H1 (cell line): ENCODE results near the gene RHOU. TPM values are rescaled to one million over a fixed set of nuclear protein-coding genes. Genes with fewer than 3 reads are reported as not detected.

ENCODE experiments used
- CTCF ChIA-PET: fragments of 300-600 bp; sonication (Branson Sonifier 250); formaldehyde crosslinking; loops from one replicate; lab custom pipeline; 2021; ENCODE audit not compliant: partially characterized antibody; lab: Charles Lee
- POLR2A ChIA-PET: fragments of 300-600 bp; sonication (Branson Sonifier 250); formaldehyde crosslinking; loops from one replicate; lab custom pipeline; 2021; ENCODE audit warnings: inconsistent platforms; ENCODE audit not compliant: partially characterized antibody; lab: Charles Lee
- DNase-seq, 2 experiments: peaks; one replicate each; pipeline versions ENCODE4 v3.0.0 to v3.0.0-alpha.2; 2010 to 2022; ENCODE audit warnings: low spot score in 2 of 2, low read depth in 1 of 2, mixed read lengths in 1 of 2
- FAIRE-seq: peaks from 2 replicates; lab custom pipeline; 2011; peaks lifted over from hg19 to GRCh38; lab: Jason Lieb, UNC
- H2AFZ ChIP-seq: 2 replicates; pipeline ENCODE4 v1.8.1; 2012; ENCODE audit warnings: low read length, inconsistent platforms
- H2AK5ac ChIP-seq: 2 replicates; pipeline ENCODE4 v1.6.1; 2013; ENCODE audit warnings: low read depth, low read length
- H2BK120ac ChIP-seq: replicated peaks from 2 replicates; pipeline ENCODE3; 2013; ENCODE audit warnings: low read depth, low read length, inconsistent platforms
- H2BK12ac ChIP-seq: 2 replicates; pipeline ENCODE4 v1.6.1; 2013; ENCODE audit warnings: low read depth, low read length
- H2BK15ac ChIP-seq: 2 replicates; pipeline ENCODE4 v1.6.1; 2013; ENCODE audit warnings: low read length
- H2BK20ac ChIP-seq: 2 replicates; pipeline ENCODE4 v1.6.1; 2013; ENCODE audit warnings: low read length
- H2BK5ac ChIP-seq: 2 replicates; pipeline ENCODE4 v1.6.1; 2013; ENCODE audit warnings: low read depth, low read length
- H3K14ac ChIP-seq: 2 replicates; pipeline ENCODE4 v1.6.1; 2013; ENCODE audit warnings: inconsistent platforms; ENCODE audit not compliant: insufficient read length
- H3K18ac ChIP-seq: 2 replicates; pipeline ENCODE4 v1.6.1; 2013; ENCODE audit warnings: low read length; ENCODE audit errors: extremely low read depth
- H3K23ac ChIP-seq: 2 replicates; pipeline ENCODE4 v1.6.1; 2013; ENCODE audit warnings: inconsistent platforms; ENCODE audit not compliant: insufficient read length
- H3K23me2 ChIP-seq: 2 replicates; pipeline ENCODE4 v1.6.1; 2013; ENCODE audit warnings: low read depth, low read length
- H3K27ac ChIP-seq: 2 replicates; pipeline ENCODE4 v1.6.1; 2011; ENCODE audit warnings: low read depth, low read length, inconsistent platforms
- H3K27me3 ChIP-seq, 4 experiments: replicated peaks in 1 of 4; 1 replicate in 1 of 4; 2 replicates in 3 of 4; pipeline versions ENCODE4 v1.6.1 to v1.8.1; 2011 to 2013; ENCODE audit warnings: low read length in 3 of 4, mild to moderate bottlenecking in 3 of 4, inconsistent platforms in 2 of 4, mixed read lengths in 2 of 4, moderate library complexity in 1 of 4; ENCODE audit not compliant: control insufficient read depth in 3 of 4, insufficient read depth in 3 of 4; ENCODE audit errors: extremely low read depth in 1 of 4
- H3K36me3 ChIP-seq, 4 experiments: 2 replicates each; pipeline versions ENCODE4 v1.6.1 to v1.8.1; 2011 to 2013; ENCODE audit warnings: mild to moderate bottlenecking in 4 of 4, low read length in 3 of 4, moderate library complexity in 2 of 4, control low read depth in 1 of 4, inconsistent platforms in 1 of 4; ENCODE audit not compliant: insufficient read depth in 4 of 4, control insufficient read depth in 2 of 4
- H3K4ac ChIP-seq: replicated peaks from 2 replicates; pipeline ENCODE3; 2013; ENCODE audit warnings: low read length, low read depth, mixed read lengths, inconsistent platforms; ENCODE audit not compliant: insufficient read length
- H3K4me1 ChIP-seq, 4 experiments: replicated peaks in 1 of 4; 1 replicate in 1 of 4; 2 replicates in 3 of 4; pipeline versions ENCODE4 v1.6.1 to v1.8.1; 2011 to 2013; ENCODE audit warnings: low read length in 3 of 4, inconsistent platforms in 2 of 4, mixed read lengths in 1 of 4; ENCODE audit not compliant: insufficient read depth in 4 of 4, control insufficient read depth in 3 of 4
- H3K4me2 ChIP-seq, 2 experiments: 2 replicates each; pipeline versions ENCODE4 v1.6.1 to v1.8.1; 2011 to 2013; ENCODE audit warnings: low read depth in 2 of 2, low read length in 2 of 2, control low read depth in 1 of 2, inconsistent platforms in 1 of 2, mild to moderate bottlenecking in 1 of 2; ENCODE audit not compliant: insufficient read depth in 1 of 2
- H3K4me3 ChIP-seq, 4 experiments: fragments of 200-600, 300-600 bp in 1 of 4; sonication (generic), shearing (Covaris generic), sonication (Bioruptor Twin) in 1 of 4; 2 replicates each; pipeline versions ENCODE4 v1.5.1 to v1.8.1; 2011 to 2016; ENCODE audit warnings: low read length in 4 of 4, low read depth in 3 of 4, control low read depth in 2 of 4, inconsistent platforms in 2 of 4, mild to moderate bottlenecking in 2 of 4, mixed read lengths in 1 of 4, moderate library complexity in 1 of 4; ENCODE audit not compliant: insufficient read depth in 2 of 4; ENCODE audit errors: extremely low read depth in 1 of 4
- H3K56ac ChIP-seq: replicated peaks from 2 replicates; pipeline ENCODE3; 2013; ENCODE audit warnings: low read depth, mild to moderate bottlenecking, mixed read lengths, low read length, inconsistent platforms; ENCODE audit not compliant: insufficient read length
- H3K79me1 ChIP-seq: 2 replicates; pipeline ENCODE4 v1.6.1; 2013; ENCODE audit warnings: low read depth, low read length, control low read depth
- H3K79me2 ChIP-seq, 2 experiments: 2 replicates each; pipeline versions ENCODE4 v1.6.1 to v1.8.1; 2012 to 2013; ENCODE audit warnings: low read length in 2 of 2, mild to moderate bottlenecking in 2 of 2, inconsistent platforms in 1 of 2; ENCODE audit not compliant: insufficient read depth in 2 of 2, control insufficient read depth in 1 of 2
- H3K9ac ChIP-seq, 4 experiments: replicated peaks in 1 of 4; 1 replicate in 1 of 4; 2 replicates in 3 of 4; pipeline versions ENCODE4 v1.6.1 to v1.8.1; 2011 to 2013; ENCODE audit warnings: low read depth in 3 of 4, low read length in 3 of 4, control low read depth in 2 of 4, mild to moderate bottlenecking in 2 of 4, moderate library complexity in 2 of 4, inconsistent platforms in 1 of 4; ENCODE audit errors: extremely low read depth in 1 of 4
- H3K9me3 ChIP-seq, 2 experiments: 2 replicates each; pipeline versions ENCODE4 v1.6.1 to v1.8.1; 2012 to 2013; ENCODE audit warnings: mild to moderate bottlenecking in 2 of 2, moderate library complexity in 2 of 2, control low read depth in 1 of 2, inconsistent platforms in 1 of 2, low read depth in 1 of 2, low read length in 1 of 2, mixed read lengths in 1 of 2; ENCODE audit not compliant: insufficient read depth in 2 of 2
- H4K20me1 ChIP-seq, 2 experiments: replicated peaks in 1 of 2; 2 replicates each; pipeline versions ENCODE3 to v1.8.1; 2011 to 2013; ENCODE audit warnings: inconsistent platforms in 2 of 2, low read length in 2 of 2, mild to moderate bottlenecking in 1 of 2; ENCODE audit not compliant: insufficient read depth in 2 of 2, control insufficient read depth in 1 of 2
- H4K5ac ChIP-seq: 2 replicates; pipeline ENCODE4 v1.6.1; 2013; ENCODE audit warnings: low read length, low read depth, mixed read lengths, inconsistent platforms; ENCODE audit not compliant: insufficient read length
- H4K8ac ChIP-seq: 2 replicates; pipeline ENCODE4 v1.8.0; 2013; ENCODE audit warnings: mild to moderate bottlenecking, moderate library complexity, low read length, inconsistent platforms; ENCODE audit not compliant: insufficient read depth; ENCODE audit errors: extremely low read depth
- H4K91ac ChIP-seq: replicated peaks from 2 replicates; pipeline ENCODE3; 2013; ENCODE audit warnings: low read length, mixed read lengths, inconsistent platforms; ENCODE audit not compliant: insufficient read length
- CHD1 ChIP-seq: IDR thresholded peaks from 2 replicates; pipeline ENCODE4 v1.6.1; 2012; ENCODE audit warnings: low read depth, low read length, improper control_type of control experiment
- CREB1 ChIP-seq: IDR thresholded peaks from 2 replicates; pipeline ENCODE4 v1.6.1; 2012; ENCODE audit warnings: inconsistent platforms
- E2F6 ChIP-seq: IDR thresholded peaks from 2 replicates; pipeline ENCODE4 v1.6.1; 2012; ENCODE audit warnings: inconsistent platforms
- EGR1 ChIP-seq: IDR thresholded peaks from 2 replicates; pipeline ENCODE4 v1.6.1; 2011; ENCODE audit warnings: low read depth, low read length, borderline replicate concordance
- HDAC2 ChIP-seq, 2 experiments: fragments of 300-600 bp in 1 of 2; sonication (generic) in 1 of 2; IDR thresholded peaks; 2 replicates each; pipeline ENCODE4 v1.6.1; 2011 to 2012; ENCODE audit warnings: low read depth in 2 of 2, low read length in 2 of 2, mild to moderate bottlenecking in 2 of 2, moderate library complexity in 2 of 2, borderline replicate concordance in 1 of 2, inconsistent platforms in 1 of 2
- SRF ChIP-seq: IDR thresholded peaks from 2 replicates; pipeline ENCODE4 v1.6.1; 2011; ENCODE audit warnings: mild to moderate bottlenecking, low read depth, low read length, moderate library complexity
- TCF12 ChIP-seq: IDR thresholded peaks from 2 replicates; pipeline ENCODE4 v1.6.1; 2011; ENCODE audit warnings: low read depth, mild to moderate bottlenecking, low read length
- WGBS, 2 experiments: shearing (Covaris generic) in 1 of 2; methylation state at CpG; one replicate each; pipeline versions ENCODE4 v1.1.6 to v1.1.7; 2013 to 2015; ENCODE audit warnings: low lambda C conversion rate in 2 of 2, mixed read lengths in 2 of 2, inconsistent platforms in 1 of 2, low coverage in 1 of 2, missing lambda C conversion rate in 1 of 2; ENCODE audit not compliant: insufficient replicate concordance in 2 of 2, insufficient coverage in 1 of 2, insufficient read length in 1 of 2; ENCODE audit errors: extremely low coverage in 1 of 2, missing lambda C conversion rate in 1 of 2; 5-methylcytosine and 5-hydroxymethylcytosine counted together
- polyA plus RNA-seq, 7 experiments: library from polyadenylated mRNA; depleted of rRNA in 3 of 7; stranded (reverse) in 5 of 7; unstranded in 2 of 7; fragments of >200 nt in 5 of 7; fragments of 200-250 nt in 2 of 7; gene quantifications; 1 replicate in 5 of 7; 2 replicates in 1 of 7; 4 replicates in 1 of 7; pipeline versions ENCODE4 v1.2.1 to v1.2.3, GENCODE V29; 2011 to 2013; ENCODE audit warnings: missing spikeins in 2 of 7, mixed read lengths in 2 of 7
- total RNA-seq: library from RNA; stranded (reverse); fragmentation: NEBNext Ultra II Directional; extraction: Animal tissue kit (Norgen Biotek cat#: 25700); gene quantifications from 2 replicates; pipeline ENCODE4 v1.2.1, GENCODE V29; 2021

RHOU gene
- total and polyA plus RNA-seq, 2 of the 8 experiments (the other 6 are each of a cell fraction or from before 2014, with no cell fraction given) = 3.0 to 3.4 TPM

DNA sequence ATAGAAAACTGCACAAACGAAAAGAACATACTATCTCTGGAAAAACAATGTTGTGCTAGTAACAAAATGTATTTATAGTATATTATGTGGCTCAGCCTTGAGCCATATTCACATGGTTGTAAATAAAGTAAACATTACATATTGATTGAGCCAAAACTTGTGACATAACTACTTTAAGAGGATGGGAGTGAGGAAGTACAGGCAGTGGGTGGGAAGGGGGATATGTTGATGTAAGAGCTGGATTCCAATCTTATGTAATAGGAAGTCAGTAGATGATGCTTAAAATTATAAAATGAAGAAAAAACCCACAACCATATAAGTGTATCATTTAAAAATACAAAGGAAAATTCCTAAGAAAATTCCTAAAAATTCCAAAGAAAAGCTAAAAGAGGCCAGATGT lies 42.7 kb downstream of the RHOU start:
- no peak overlapping the region for H3K18ac ChIP-seq

More for the DNA sequence above, 42.7 kb downstream of the RHOU start:
- WGBS, 2 experiments = 82% methylated on average over 1 of the region's 1 CpG; no CpG with 5 or more reads in 1 of the 2 experiments
- peaks cover 0 to 12% of the 10 kb centered on the region in 2 experiments for H4K20me1 ChIP-seq
- no peak overlapping the region for H4K8ac ChIP-seq
- H3K23me2 ChIP-seq = peaks cover 12% of the 10 kb centered on the region; the same call in 1 of the 2 replicates
- H2BK12ac ChIP-seq = no peak overlapping the region
- no peak overlapping the region for H2AK5ac ChIP-seq
- H3K23ac ChIP-seq = no peak overlapping the region
- ChIA-PET POLR2A (interaction anchor here (0.6 kb wide), 1 partner anchor 13 kb away, joined by 3 read pairs; no protein-coding TSS in a partner anchor), CTCF (no interaction called here)
- H3K27ac ChIP-seq = no peak overlapping the region
- no peak for DNase-seq
- no peak overlapping the region for H2BK5ac ChIP-seq
- no peaks in the 10 kb centered on the region for H3K79me2 ChIP-seq
- H3K36me3 ChIP-seq = no peaks in the 10 kb centered on the region
- peaks cover 0 to 3% of the 10 kb centered on the region in 2 experiments; a peak in 1 of 4 replicates for H3K9me3 ChIP-seq
- H3K4ac ChIP-seq = no peak overlapping the region
- no peak overlapping the region for H4K91ac ChIP-seq
- no peak overlapping the region for H3K56ac ChIP-seq
- H2BK15ac ChIP-seq = no peak overlapping the region
- no peaks in the 10 kb centered on the region; a peak in 1 of 7 replicates for H3K27me3 ChIP-seq
- TF ChIP-seq E2F6 (no peak), SRF (no peak), CREB1 (no peak), TCF12 (no peak), EGR1 (no peak), HDAC2 (IDR thresholded peaks at IDR 0.05; ENCODE audit: borderline replicate concordance in 1 of 2, low read depth in 2 of 2, low read length in 2 of 2) (no peak), CHD1 (no peak)
- no peak overlapping the region for H2BK120ac ChIP-seq
- H3K79me1 ChIP-seq = peaks cover 6% of the 10 kb centered on the region; the same call in 1 of the 2 replicates
- no peak overlapping the region for H4K5ac ChIP-seq
- H3K4me2 ChIP-seq = no peak overlapping the region
- no peak overlapping the region for H2BK20ac ChIP-seq
- no peaks in the 10 kb centered on the region for H3K4me1 ChIP-seq
- no peak overlapping the region for H3K9ac ChIP-seq
- no peak for FAIRE-seq
- H3K14ac ChIP-seq = no peak overlapping the region
- no peak overlapping the region for H3K4me3 ChIP-seq
- no peak overlapping the region for H2AFZ ChIP-seq
